ENCODE results near the gene GPATCH2L.

DNA sequence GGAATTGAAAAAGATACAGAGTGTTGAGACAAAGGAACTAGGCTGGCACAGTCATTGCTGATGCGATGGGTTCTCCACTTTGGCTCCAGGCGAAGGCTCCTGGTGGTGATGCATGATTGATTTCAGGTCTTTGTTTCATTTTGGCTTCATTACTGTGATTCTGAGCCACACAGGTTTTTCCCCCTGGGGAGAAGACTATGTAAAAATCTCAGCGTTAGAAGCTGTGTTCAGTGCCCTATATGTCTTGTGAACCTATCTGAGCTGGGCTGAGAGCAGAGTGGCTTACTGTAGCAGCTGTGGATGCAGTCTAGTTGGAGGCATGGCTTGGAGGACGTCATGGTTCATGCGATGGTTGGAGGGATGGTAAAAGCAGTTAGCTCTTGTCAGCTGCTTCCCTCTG, 54.0 kb downstream of the GPATCH2L start:
- no peak for TF ChIP-seq EZH2 (IDR thresholded peaks at IDR 0.05; ENCODE audit: borderline replicate concordance, insufficient read depth, low read depth, low read length, poor library complexity, severe bottlenecking)
- TF ChIP-seq, protein P1, sequence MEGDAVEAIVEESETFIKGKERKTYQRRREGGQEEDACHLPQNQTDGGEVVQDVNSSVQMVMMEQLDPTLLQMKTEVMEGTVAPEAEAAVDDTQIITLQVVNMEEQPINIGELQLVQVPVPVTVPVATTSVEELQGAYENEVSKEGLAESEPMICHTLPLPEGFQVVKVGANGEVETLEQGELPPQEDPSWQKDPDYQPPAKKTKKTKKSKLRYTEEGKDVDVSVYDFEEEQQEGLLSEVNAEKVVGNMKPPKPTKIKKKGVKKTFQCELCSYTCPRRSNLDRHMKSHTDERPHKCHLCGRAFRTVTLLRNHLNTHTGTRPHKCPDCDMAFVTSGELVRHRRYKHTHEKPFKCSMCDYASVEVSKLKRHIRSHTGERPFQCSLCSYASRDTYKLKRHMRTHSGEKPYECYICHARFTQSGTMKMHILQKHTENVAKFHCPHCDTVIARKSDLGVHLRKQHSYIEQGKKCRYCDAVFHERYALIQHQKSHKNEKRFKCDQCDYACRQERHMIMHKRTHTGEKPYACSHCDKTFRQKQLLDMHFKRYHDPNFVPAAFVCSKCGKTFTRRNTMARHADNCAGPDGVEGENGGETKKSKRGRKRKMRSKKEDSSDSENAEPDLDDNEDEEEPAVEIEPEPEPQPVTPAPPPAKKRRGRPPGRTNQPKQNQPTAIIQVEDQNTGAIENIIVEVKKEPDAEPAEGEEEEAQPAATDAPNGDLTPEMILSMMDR (IDR thresholded peaks at IDR 0.05) = no peak

Data from B cell (primary cell).